Stimulated activated CD4-positive, alpha-beta T cell treated with anti-CD3 and anti-CD28 coated beads, TNF-alpha, amount 100 ng/mL, for 24 hours (primary cell): Measurements from ENCODE around the gene FMNL3.
"Not testable (repeated sequence)": the region's sequence is repeated elsewhere in the genome, so short reads cannot be mapped to it uniquely, and the experiment has no call there.

ENCODE experiments used
- DNase-seq, 3 experiments: peaks; one replicate each; pipeline ENCODE4 v3.0.0-alpha.2; 2020; ENCODE audit warnings: low read depth in 3 of 3

FMNL3 gene

DNA sequence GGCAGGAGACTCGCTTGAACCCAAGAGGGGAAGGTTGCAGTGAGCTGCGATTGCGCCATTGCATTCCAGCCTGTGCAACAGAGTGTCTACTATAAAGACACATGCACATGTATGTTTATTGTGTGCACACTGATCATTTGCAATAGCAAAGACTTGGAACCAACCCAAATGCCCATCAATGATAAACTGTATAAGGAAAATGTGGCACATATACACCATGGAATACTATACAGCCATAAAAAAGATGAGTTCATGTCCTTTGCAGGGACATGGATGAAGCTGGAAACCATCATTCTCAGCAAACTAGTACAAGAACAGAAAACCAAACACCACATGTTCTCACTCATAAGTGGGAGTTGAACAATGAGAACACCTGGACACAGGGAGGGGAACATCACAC lies 6.7 kb upstream of the FMNL3 start:
- DNase-seq: not testable (repeated sequence)

DNA sequence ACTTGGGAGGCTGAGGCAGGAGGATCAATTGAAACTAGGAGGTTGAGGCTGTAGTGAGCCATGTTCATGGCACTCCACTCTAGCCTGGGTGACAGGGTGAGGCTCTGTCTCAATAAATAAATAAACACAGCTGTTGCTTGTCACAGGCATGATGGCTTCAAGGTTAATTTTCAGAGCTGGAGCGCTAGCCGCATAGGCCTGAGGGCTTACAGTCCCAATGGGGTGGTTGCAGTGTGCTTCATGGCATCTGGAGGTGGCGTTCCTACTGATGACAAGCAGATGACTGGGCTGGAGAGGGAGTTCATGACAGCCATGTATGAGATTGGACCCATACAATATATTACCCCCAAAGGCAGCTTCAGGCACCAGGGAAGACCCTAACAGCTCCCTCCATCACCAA lies 1.6 kb upstream of the FMNL3 start:
- DNase-seq: no peak

DNA sequence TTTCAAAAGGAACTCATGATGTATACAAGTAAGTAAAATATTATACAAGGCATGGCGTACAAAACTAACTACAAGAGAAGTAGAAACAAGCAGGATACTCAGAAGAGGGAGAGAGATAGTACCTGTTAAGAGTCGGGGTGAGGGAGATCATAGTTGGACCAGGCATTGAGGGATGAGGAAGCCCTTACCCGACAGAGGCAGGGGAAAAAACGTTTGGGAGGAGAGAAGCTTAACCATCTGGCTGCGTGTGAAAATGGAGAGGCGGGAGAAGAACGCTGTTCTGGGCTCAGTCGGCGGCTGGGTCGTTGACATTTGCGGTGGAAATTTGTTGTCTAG lies 575 bp upstream of the FMNL3 start:
- no peak for DNase-seq

DNA sequence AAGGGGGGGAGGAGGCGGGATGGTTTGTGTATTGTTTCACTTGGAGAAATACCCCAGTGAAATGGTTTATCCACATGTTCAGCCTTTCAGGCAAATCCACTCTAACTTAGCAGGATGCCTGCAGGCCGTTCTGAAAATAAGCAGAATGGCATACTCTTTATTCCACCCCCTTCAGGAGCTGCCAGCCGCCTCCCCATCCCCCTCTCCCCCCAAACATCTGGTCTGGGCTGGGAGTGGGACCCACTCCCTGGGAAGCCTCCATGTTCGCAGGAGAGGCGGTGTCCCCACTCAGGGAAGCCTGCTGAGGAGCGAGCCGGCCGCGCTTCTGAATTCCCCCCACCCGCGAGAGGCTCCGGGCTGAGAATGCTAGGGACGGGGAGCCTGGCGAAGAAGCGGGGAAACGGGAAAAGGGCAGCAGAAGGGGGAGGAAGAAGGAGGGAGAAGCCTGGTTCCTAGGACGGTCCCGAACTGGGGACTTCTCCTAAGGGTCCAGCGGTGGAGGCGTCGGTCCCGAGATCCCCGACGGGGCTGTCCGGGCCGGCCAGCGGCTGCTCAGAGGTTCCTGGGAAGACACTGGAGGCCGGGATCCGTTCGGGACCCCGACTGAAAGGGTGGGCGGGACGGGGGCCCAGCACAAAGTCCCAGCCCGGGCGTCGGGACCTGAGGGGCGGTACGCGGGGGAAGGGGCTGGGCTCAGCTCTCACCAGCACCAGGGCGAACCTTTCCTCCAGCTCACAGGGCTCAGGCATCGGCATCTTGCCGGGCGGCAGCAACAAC lies 666 bp downstream of the FMNL3 start:
- DNase-seq: peak in 2 of 3 experiments; percentile 7 to 9

DNA sequence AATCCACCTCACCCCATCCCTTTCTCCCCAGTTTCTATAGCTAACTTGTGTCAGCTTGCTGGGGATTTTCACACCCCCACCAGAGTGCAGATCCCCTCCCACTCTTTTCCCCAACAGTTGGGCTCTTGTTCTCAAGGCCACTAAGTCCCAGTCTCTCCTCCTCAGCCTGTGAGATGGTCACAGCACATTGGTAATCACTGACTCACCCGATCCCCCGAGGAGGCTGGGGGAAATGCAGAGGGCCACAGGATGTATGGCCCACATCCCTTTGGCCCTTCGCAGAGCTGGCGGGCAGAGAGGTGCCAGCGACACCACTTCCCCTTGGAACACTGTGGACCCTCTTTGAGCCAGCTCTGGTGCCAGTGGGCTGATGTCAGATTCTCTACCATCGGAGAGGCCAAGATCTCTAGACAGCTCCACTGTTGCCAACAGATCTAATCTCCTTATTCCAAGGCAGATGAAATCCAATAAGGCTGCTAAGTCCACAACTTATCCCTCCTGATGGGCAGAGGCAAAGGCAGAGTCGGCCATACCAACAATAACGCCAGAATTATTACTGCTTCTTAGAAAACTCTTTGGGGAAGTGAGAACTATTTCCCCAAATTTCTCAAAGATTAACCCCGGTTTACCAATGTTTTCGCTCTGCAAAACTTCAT lies 1.6 kb downstream of the FMNL3 start:
- DNase-seq: peak in 1 of 3 experiments; percentile 29

DNA sequence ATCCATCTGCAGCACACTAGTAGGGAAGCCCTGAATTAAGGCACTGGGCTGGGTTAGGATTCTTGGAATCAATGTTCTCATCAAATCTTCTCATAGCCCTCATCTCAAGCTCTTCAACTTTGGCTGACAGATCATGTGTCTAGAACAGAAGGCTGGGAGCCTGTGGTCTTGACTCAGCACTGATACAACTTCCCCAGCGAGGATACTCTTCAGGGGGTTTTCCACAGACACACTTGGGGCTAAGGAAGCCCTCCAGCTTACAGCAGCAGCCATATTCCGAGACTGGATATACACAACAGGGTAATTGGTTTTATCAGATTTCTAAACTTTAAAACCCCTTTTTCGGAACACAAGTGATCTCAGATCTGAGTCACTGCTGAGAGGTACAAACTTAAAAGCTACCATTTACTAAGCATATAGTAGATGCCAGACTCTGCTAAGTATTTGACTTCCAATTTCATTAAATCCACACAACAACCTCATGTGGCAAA lies 3.5 kb downstream of the FMNL3 start:
- DNase-seq: peak in 2 of 3 experiments; percentile 17 to 48

DNA sequence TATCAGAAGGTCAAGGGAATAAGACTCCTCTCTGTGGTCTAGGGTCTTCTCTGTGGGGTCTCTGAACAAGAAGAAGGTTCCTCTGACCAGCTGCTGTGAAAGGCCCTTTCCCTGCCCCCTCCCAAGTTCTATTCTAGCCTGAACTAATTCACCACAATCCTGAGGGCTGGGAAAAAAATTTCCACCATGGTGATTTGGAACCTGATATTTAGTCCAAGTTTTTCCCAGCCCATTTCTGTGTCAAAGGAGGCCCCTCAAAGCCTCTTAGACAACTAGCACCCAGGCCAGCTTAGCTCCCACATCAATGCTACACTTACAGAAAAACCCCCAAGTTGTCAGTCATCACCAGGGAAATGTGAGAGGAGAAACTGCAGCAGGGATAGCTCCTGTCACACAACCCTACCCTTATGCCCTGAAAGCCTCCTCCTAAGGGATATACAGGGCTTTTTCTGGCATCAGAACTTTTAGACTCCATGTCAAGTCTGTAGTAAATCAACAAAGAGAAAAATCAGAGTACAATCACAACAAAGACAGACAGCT lies 4.5 kb downstream of the FMNL3 start:
- DNase-seq: no peak

DNA sequence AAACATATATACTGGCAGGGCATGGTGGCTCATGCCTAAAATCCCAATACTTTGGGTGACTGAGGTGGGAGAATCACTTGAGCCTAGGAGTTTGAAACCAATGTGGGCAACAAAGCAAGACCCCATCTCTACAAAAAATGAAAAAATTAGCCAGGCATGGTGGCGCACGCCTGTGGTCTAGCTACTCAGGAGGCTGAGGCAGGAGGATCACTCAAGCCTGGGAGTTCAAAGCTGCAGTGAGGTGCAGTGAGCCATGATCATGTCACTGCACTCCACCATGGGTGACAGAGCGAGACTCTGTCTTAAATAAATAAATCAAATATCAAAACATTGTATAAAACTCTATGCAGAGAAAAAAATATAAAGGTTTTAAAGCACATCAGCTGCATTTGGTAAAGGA lies 5.2 kb downstream of the FMNL3 start:
- DNase-seq: no peak

DNA sequence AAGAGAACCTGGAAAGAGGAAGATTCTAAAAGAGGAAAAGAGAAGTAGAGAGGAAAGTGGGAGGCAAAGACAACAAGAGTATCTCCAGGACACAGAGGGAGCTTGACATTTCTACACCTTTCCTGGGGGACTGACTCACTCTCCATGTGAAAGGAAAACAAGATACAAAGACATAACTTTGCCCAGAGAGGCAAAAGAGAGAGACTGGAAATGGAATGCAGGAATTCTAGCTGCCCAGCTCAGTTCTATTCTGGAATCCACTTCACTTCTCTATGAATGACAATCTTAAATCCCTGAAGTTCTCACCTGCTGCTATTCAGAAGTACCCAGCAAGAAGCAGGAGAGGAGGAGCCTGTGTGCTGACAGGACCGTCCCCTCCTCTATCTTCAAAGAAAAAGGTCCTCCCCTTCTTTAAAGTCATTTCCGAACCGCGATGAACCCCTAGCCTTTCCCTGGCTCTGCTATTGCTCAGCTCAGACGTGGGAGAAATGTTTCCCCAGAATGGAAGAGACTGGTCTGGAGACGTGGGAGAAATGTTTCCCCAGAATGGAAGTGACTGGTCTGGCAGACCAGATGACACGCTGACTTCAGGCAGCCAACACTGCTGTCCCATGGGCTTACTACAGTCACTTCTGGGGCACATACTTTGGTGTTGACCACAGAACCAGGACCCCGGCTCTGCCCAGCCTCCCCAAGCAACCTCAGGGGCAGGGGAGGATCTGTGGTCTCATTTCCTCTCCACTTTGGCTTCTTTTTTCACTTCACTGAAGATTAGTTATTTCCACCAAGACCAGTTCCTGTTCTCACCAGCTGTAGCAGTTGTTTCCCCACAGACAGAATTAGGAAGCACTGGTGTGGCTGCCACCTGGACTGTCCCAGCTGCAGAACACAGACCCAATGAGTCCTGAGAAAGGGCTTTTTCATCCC lies 8.3 kb downstream of the FMNL3 start:
- peak in 1 of 3 experiments; percentile 43 for DNase-seq

DNA sequence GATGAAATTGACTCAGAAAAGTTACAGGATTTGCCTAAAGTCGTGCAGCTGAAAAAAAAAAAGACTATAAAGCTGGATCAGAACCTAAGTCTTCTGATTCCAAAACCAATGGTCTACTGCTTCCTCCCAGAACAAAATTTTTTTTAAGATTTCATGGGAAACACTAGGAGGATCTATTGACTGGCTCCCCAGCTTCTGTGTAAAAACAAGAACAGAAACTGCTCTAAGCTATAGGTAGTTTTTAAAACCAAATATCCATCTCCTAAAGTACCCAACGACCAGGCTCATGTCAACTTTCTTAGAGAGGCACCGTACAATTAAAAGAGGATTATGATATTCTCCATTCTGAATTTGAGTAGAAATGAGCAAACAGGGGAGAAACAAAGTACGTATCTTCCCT lies 9.4 kb downstream of the FMNL3 start:
- no peak for DNase-seq

DNA sequence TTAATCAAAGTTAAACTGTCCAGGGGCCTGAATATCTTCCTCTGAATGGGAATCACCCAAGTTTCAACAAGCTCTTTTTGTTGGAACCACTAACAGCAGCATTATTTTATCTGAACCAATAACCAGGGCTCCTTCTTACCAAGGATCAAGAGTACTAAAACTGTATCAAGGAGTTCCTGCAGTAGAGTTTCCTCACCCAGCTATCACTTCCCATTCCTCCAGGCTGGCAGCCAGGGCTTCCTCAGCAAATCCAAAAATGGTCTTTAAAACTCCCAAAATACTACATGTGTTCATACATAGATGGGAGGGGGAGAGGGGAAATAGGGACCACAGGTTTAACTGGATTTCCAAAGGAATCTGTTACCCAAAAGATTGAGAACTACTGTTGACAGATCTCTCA lies 10.5 kb downstream of the FMNL3 start:
- DNase-seq: no peak

DNA sequence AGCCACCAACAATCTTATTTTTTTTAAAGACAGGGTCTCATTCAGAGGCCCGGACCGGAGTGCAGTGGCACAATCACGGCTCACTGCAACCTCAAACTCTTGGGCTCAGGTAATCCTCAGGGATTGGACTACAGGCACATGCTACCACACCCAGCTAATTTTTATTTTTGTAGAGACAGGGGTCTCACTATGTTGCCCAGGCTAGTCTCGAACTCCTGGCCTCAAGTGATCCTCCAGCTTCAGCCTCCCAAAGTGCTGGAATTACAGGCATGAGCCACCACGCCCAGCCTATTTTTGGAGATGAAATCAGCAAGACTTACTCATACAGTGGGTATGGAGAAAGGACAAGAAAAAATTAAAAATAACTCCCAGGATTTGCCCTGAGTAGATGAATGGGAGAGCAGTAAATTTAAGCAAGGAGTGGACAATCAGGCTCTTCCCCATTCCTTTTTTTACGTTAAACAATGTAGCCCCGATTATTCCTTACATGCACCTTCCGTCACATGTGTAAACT lies 13.2 kb downstream of the FMNL3 start:
- DNase-seq: no peak

DNA sequence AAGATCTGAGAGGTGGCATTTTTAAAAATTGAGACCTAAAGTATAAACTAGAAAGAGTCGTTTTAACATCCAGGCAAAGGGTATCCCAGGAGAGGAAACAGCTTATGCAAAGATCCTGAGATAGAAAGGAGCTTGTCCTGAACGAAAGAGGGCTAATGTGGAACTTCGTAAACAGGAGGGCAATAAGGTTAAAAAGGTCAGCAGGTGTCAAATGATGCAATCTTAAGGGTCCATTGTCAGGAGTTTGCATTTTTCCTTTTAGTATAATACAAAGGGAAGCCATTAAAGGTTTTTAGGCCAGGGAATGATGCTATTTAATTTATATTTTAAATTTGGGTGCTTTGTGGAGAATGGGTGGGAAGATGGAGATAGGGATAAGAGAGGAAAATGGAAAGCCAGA lies 14.4 kb downstream of the FMNL3 start:
- no peak for DNase-seq

DNA sequence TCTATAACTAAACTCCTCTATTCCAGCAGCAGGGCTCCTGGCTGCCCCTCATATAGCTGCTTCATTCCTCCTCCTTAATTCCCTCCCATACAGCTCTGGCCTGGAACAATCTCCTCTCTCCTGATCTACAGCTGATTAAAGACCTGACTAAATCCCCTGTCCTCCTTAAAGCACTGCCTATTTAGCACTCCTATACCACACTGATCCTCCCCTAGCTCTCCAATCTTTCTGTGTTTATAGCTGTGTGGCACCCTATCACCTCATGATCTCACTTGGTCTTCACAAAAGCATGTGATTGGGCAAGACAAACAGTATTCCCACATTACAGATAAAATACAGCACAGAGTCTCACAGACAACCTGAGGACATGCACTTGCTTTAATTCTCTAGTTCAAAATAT lies 17.4 kb downstream of the FMNL3 start:
- DNase-seq: no peak

DNA sequence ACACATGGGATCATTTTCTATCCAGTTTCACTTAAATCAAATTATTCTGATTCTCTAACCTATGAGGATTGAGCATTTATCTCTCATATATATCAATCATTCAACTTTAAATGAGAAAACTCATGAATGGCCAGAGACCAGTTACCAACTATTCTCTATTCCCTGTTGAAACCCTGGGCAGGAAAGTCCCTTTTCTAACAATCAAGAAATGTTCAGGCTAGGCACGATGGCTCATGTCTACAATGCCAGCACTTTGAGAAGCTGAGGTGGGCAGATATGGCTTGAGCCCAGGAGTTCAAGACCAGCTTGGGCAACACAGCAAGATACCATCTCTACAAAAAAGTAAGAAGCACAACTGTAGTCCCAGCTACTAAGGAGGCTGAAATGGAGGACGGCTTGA lies 18.0 kb downstream of the FMNL3 start:
- no peak for DNase-seq

DNA sequence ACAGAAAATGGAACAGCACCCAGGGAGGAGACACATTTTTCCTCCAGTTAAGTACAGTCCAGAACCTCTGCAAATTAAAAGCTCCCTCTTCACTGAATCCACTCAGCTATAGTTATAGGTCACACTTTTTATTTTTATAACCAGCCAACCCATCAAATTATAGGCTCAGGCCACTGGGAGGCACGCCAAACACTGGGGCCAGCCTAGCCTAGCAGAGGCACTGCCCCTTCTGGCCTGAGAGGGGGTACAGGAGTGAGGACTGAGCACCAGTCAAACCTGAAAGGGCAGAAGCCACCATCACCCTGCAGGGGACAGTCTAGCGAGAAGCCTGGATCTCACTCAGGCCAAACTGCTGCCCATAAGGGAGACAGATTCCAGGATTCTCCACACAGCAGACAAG lies 19.3 kb downstream of the FMNL3 start:
- no peak for DNase-seq

DNA sequence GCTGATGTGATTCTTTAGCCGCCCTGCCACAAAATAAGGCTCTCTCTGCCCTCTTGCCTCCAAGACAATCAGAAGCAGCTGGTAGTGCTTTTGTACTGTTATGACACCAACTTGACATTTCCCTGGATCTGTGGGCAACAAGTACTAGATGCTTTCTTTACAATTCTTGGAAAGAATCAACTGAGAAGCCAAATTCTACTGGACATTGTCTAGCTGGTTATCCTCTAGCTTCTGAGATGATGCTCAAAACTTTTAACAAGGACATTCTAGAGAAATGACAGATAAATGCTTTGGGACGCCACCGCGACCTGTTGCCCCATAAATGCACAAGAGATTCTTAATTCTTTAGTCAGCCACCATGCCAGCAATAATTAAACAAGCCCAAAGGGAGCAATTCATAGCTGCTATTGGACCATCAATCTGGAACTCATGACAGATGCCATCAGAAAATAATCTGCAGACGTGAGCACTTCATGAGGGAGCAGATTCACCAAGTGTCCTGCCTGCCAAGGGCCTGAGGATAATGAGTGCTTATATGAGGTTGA lies 22.8 kb downstream of the FMNL3 start:
- DNase-seq: no peak

DNA sequence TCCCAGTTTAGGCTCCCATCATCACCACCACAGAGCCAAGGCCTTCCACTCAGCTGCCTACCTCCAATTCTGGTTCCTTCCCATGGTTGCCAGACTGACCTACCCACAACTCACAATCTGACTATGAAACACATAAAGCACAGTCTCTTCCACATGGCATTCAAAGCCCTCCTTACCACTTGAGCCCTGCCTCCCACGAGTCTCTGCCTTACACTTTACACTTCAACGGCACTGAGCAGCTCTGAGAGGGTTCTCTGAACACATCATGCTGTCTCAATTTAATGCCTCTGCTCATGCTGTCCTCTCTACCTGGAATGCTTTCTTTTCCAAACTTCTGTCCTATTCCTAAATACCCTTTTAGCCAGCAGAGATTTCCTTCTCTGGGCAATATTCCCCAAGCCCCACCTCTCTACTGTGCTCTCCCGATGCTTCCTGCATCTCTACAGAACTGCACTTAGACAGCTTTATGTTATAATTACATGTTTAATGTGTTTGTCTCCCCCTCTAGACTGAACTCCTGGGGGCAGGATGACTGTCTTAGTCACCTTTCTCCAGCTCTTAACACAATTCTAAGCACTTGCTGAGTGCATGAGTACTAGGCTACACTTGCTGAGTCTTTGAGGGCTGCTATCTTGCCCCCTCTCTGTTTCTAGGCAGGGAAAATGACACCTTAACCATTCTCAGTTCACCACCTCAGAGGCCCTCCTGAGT lies 23.5 kb downstream of the FMNL3 start:
- DNase-seq: no peak

DNA sequence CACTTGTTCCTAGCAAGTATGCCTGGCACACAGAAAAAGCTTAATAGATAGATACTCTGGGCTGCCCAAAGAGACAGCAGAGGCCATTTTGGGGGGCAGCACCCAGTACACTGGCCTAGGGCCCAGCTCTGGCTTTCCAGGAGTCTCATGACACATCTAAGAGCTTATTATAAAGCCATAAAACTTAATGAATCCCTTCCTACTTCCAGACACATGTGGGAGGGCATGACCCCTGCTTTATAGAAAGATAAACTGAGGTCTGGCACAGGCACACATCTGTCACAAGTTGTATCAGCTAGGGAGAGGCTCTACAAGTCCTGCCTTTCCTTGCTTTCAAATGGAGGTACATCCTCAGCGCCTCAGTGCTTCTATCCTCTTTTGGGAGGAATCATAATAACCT lies 27.1 kb downstream of the FMNL3 start:
- DNase-seq: no peak

DNA sequence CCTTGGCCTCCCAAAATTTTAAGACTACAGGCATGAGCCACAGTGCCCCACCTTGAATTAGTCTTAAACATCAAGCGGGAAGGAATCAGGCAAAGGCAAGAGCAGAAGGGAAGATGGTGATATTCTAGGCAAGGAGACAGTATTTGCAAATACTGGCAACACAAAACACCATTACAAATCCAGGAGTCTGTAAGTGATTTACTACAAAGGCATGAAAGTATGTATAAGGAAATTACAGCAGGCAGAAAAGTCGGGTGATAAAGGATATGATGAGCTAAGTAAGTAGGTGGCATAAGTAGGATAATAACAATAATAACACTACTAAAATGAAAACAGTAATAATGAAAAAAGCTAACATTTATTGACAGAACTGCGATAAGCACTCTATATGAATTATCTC lies 28.5 kb downstream of the FMNL3 start:
- no peak for DNase-seq

DNA sequence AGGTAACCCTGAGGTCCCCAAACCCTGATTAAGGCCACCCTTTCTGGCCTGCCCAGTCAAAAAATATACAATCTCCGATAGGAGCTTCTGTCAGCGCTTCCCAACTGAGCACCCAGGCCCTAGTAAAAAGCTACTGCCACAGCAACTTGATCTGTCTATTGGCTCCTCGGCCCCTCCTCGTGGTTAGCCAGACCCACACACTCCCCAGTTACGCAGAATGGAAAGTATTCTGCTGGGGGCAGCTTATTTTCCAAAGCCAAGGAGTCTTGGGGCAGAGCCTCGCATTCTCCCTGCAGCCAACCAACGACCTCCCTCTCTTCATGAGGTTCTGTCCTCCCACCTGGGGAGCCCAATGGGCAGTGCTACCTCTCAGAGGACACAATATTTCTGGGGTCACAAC lies 32.1 kb downstream of the FMNL3 start:
- no peak for DNase-seq
